WTC11 (cell line): ENCODE data around the gene MIGA2. TPM values are rescaled to one million over a fixed set of nuclear protein-coding genes. Genes with fewer than 3 reads are reported as not detected.

Experiments used
- ARID4B ChIP-seq: sonication (generic); formaldehyde crosslinking; IDR thresholded peaks from 2 replicates; pipeline ENCODE4 v1.8.0; 2023; ENCODE audit warnings: missing genetic modification reagents, mild to moderate bottlenecking, borderline replicate concordance
- ESRRA ChIP-seq: sonication (generic); formaldehyde crosslinking; IDR thresholded peaks from 2 replicates; pipeline ENCODE4 v1.8.1; 2022; ENCODE audit warnings: mild to moderate bottlenecking, missing genetic modification reagents, borderline replicate concordance
- FOXJ3 ChIP-seq: sonication (generic); formaldehyde crosslinking; IDR thresholded peaks from 2 replicates; pipeline ENCODE4 v1.9.0; 2021; ENCODE audit warnings: missing genetic modification reagents, mild to moderate bottlenecking, borderline replicate concordance
- GRHL2 ChIP-seq: fragments of 250-450 bp; sonication (Bioruptor Pico); IDR thresholded peaks from 2 replicates; pipeline ENCODE4 v1.8.0; 2022; ENCODE audit warnings: mild to moderate bottlenecking, moderate library complexity; ENCODE audit not compliant: insufficient replicate concordance, severe bottlenecking
- IRF2 ChIP-seq: sonication (generic); formaldehyde crosslinking; IDR thresholded peaks from 2 replicates; pipeline ENCODE4 v1.8.0; 2022; ENCODE audit warnings: low read depth, missing genetic modification reagents, borderline replicate concordance
- PREB ChIP-seq: sonication (generic); formaldehyde crosslinking; IDR thresholded peaks from 2 replicates; pipeline ENCODE4 v1.8.1; 2022; ENCODE audit warnings: mild to moderate bottlenecking, missing genetic modification reagents, moderate library complexity, borderline replicate concordance
- RELA ChIP-seq: sonication (generic); formaldehyde crosslinking; IDR thresholded peaks from 2 replicates; pipeline ENCODE4 v1.8.1; 2022; ENCODE audit warnings: missing genetic modification reagents, mild to moderate bottlenecking, borderline replicate concordance
- STAT6 ChIP-seq: sonication (generic); formaldehyde crosslinking; conservative IDR thresholded peaks from 2 replicates; pipeline ENCODE4 v1.8.1; 2023; ENCODE audit warnings: mild to moderate bottlenecking, low read depth, missing genetic modification reagents, moderate library complexity
- TEAD4 ChIP-seq: sonication (generic); formaldehyde crosslinking; IDR thresholded peaks from 2 replicates; pipeline ENCODE4 v1.8.0; 2022; ENCODE audit warnings: mild to moderate bottlenecking, missing genetic modification reagents
- USF1 ChIP-seq: sonication (generic); formaldehyde crosslinking; IDR thresholded peaks from 2 replicates; pipeline ENCODE4 v1.8.0; 2022; ENCODE audit warnings: mild to moderate bottlenecking, missing genetic modification reagents
- ZBTB43 ChIP-seq: sonication (generic); formaldehyde crosslinking; IDR thresholded peaks from 2 replicates; pipeline ENCODE4 v1.8.1; 2023; ENCODE audit warnings: mild to moderate bottlenecking, missing genetic modification reagents
- ZMAT4 ChIP-seq: fragments of 250-450 bp; sonication (Bioruptor Pico); IDR thresholded peaks from 2 replicates; pipeline ENCODE4 v1.9.0; 2021; ENCODE audit warnings: mild to moderate bottlenecking
- ZNF232 ChIP-seq: sonication (generic); formaldehyde crosslinking; IDR thresholded peaks from 2 replicates; pipeline ENCODE4 v1.8.0; 2022; ENCODE audit warnings: mild to moderate bottlenecking, missing genetic modification reagents
- ZNF512 ChIP-seq: sonication (generic); formaldehyde crosslinking; IDR thresholded peaks from 2 replicates; pipeline ENCODE4 v1.8.1; 2022; ENCODE audit warnings: missing genetic modification reagents, borderline replicate concordance
- total RNA-seq: library from RNA; stranded (reverse); gene quantifications from 3 replicates; pipeline ENCODE4 v1.2.3, GENCODE V29; 2021

MIGA2 gene
- total RNA-seq, 1 experiment from 2014 or later: 61.7 TPM

GRCh38 chr9:129101279-129101678 lies 64.9 kb downstream of the MIGA2 start (continued):
- TF ChIP-seq ZNF512 (CRISPR knock-in tag) (no peak), STAT6 (CRISPR knock-in tag) (no peak), ZNF232 (CRISPR knock-in tag) (no peak), FOXJ3 (CRISPR knock-in tag) (no peak), RELA (no peak), TEAD4 (CRISPR knock-in tag) (no peak), GRHL2 (CRISPR knock-in tag) (no peak), ZBTB43 (CRISPR knock-in tag) (no peak), ARID4B (no peak), IRF2 (CRISPR knock-in tag) (no peak), PREB (no peak), ZMAT4 (CRISPR knock-in tag) (no peak), ESRRA (CRISPR knock-in tag) (no peak), USF1 (CRISPR knock-in tag) (no peak)
- TF ChIP-seq, all 79 proteins: peak for 0
